ENCODE measurements around the gene SENP8. TPM values are rescaled to one million over a fixed set of nuclear protein-coding genes. Genes with fewer than 3 reads are reported as not detected.

The SENP8 gene
- total RNA-seq, 4 donors from 2014 or later = 0.75 to 2.3 (median 1.9) TPM

DNA sequence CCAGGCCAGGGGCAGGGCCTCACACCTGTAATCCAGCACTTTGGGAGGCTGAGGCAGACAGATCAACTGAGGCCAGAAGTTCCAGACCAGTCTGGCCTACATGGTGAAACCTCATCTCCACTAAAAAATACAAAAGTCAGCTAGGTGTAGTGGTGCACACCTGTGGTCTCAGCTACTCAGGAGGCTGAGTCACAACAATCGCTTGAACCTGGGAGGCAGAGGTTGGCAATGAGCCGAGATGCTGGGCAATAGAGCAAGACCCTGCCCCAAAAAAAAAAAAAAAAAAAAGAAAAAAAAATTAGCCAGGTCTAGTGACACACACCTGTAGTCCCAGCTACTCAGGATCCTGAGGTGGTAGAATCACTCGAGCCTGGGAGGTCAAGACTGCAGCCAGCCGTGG is 19.0 kb upstream of the SENP8 start:
- TF ChIP-seq, protein P1, sequence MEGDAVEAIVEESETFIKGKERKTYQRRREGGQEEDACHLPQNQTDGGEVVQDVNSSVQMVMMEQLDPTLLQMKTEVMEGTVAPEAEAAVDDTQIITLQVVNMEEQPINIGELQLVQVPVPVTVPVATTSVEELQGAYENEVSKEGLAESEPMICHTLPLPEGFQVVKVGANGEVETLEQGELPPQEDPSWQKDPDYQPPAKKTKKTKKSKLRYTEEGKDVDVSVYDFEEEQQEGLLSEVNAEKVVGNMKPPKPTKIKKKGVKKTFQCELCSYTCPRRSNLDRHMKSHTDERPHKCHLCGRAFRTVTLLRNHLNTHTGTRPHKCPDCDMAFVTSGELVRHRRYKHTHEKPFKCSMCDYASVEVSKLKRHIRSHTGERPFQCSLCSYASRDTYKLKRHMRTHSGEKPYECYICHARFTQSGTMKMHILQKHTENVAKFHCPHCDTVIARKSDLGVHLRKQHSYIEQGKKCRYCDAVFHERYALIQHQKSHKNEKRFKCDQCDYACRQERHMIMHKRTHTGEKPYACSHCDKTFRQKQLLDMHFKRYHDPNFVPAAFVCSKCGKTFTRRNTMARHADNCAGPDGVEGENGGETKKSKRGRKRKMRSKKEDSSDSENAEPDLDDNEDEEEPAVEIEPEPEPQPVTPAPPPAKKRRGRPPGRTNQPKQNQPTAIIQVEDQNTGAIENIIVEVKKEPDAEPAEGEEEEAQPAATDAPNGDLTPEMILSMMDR (IDR thresholded peaks at IDR 0.05; ENCODE audit: low read depth) = no peak

DNA sequence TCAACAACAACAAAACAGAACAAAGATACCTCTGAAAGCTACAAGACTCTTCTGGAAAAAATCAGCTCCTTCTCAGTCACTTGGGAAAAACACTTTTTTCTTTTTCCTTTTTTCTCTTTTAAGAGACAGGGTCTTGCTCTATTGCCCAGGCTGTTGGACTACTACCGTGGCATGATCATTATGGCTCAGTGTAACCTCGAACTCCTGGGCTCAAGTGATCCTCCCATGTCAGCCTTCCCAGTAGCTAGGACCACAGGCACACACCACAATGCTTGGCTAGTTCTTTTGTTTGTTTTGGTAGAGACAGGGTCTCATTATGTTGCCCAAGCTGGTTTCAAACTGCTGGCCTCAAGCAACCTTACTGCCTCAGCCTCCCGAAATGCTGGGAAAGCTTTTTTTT is 13.1 kb upstream of the SENP8 start:
- TF ChIP-seq, protein P1 (IDR thresholded peaks at IDR 0.05; ENCODE audit: low read depth) = no peak

DNA sequence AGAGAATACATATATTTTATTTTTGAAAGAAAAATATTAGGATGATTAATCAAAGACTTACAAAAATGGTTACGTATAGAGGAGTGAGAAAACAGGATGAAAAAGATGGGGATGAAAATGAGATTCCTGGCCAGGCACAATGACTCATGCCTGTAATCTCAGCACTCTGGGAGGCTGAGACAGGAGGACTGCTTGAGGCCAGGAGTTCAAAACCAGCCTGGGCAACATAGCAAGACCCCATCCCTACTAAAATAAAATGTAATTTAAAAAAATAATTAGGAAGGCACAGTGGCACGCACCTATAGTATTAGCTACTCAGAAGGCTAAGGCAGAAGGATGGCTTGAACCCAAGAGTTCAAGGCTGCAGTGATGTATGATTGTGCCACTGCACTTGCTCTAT is 12.1 kb upstream of the SENP8 start:
- TF ChIP-seq, protein P1 (IDR thresholded peaks at IDR 0.05; ENCODE audit: low read depth) = no peak

DNA sequence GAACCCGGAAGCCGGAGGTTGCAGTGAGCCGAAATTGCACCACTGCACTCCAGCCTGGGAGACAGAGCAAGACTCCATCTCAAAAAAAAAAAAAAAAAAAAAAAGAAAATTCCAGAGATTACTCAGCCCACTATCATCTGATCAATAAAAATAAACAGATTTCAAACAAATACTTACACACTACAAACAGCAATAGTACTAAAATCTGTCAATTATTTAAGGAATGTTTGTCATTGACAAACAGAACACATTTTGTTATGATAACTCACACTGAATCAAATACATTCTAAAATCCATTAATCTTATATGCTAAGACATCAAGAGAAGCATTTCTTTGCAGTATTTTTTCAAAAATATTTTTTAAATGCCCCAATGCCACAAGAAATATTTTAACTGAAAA is 7.8 kb upstream of the SENP8 start:
- TF ChIP-seq, protein P1 (IDR thresholded peaks at IDR 0.05; ENCODE audit: low read depth) = no peak

DNA sequence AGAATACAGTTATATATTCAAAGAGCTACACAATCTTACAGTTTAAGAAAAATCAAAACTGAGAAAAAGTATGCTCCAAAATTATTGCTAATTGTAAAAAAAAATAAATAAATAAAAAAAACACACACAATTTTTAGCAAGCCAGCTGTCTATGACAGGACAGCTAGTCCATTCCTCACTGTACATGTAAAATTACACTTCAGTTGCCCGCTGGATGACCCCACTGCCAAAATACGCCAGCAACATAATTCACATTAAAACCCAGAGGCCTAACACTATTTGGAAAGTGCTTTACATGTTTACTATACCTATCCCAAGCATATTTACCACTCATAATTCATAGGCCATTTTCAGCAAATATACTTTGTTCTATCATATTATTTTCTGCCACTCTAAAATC is 6.1 kb upstream of the SENP8 start:
- TF ChIP-seq, protein P1 (IDR thresholded peaks at IDR 0.05; ENCODE audit: low read depth) = no peak

DNA sequence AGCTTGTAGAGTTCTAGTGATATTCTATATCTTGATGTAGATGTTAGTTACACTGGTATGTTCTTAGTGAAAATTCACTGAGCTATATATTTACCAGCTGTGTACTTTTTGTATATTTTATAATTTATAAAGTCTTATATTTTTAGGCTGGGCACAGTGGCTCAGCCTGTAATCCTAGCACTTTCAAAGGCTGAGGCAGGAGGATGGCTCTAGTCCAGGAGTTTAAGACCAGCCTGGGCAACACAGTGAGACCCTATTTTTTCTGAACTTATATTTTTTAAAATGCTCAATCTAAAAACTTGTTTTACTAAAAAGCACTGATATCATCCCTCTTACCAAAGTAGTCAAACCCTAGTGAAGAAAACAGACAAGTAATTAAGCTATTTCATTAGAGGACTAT is 5.4 kb upstream of the SENP8 start:
- TF ChIP-seq, protein P1 (IDR thresholded peaks at IDR 0.05; ENCODE audit: low read depth) = no peak

DNA sequence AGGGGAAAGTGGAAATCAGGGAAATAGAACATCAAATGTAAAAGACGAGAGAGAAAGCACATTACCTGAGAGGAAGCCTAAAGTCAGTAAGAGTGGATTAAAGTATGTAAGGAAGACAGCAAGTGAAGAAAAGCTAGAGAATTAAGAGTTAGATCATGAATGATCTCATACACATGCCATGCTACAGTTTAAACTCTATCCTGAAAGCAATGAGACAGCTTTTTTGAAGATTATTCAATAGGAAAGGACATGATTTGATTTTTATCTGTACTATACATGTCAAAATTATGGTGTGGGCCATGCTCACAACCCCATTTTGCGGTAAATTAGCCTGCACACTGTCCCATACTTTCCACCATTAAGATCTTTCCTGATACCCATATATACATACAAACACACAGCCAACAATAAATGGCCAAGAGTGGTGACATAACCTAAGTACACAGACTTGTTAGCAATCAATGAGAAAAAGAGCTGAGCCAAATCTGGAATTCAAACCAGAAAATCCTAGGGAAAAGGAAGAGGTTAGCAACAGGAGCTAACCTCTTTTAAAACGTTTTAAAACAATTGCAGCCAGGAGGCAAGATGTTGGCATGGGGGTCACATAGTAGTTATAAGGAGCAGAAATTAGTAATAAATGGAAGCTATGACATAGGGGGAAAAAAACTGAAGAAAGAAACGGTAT is 4.7 kb upstream of the SENP8 start:
- TF ChIP-seq, protein P1 (IDR thresholded peaks at IDR 0.05; ENCODE audit: low read depth) = no peak

Measured in subcutaneous adipose tissue (tissue), 4 donors.